ENCODE results near the gene MISP3. TPM values are rescaled to one million over a fixed set of nuclear protein-coding genes. Genes with fewer than 3 reads are reported as not detected.

Gene MISP3
- total and polyA plus RNA-seq, 8 donors: 1.9 to 10.8 (median 2.6) TPM

DNA sequence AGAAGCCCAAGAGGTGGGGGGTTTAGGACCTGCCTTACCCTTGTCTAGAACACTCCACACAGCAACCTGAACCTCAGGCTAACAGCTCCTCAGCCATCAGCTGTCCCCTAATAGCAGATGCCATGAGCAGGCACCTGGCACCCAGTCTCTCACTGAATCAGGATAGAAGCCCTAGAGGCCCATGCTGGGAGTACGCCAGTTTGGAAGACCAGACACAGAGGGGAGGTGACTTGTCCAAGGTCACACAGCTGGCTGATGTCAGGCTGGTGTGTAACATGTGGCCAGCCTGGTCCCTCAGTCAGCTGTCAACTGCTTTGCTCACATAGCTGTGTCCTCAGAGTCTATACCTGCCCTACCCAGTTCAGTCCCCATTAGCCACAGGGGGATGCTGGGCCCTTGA is 30.7 kb downstream of the MISP3 start:
- Histone ChIP-seq H3K36me3 (peaks cover 0 to 99% of the 10 kb centered on the region in 2 donors), H3K9me3 (no peaks in the 10 kb centered on the region), H3K27ac (no peak overlapping the region), H3K27me3 (no peaks in the 10 kb centered on the region), H3K4me1 (no peaks in the 10 kb centered on the region), H3K4me3 (no peak overlapping the region)
- ATAC-seq (no peak), DNase-seq (no peak)
- intact Hi-C loops (cut with DNase I): no loop called here
- TF ChIP-seq, protein P1, sequence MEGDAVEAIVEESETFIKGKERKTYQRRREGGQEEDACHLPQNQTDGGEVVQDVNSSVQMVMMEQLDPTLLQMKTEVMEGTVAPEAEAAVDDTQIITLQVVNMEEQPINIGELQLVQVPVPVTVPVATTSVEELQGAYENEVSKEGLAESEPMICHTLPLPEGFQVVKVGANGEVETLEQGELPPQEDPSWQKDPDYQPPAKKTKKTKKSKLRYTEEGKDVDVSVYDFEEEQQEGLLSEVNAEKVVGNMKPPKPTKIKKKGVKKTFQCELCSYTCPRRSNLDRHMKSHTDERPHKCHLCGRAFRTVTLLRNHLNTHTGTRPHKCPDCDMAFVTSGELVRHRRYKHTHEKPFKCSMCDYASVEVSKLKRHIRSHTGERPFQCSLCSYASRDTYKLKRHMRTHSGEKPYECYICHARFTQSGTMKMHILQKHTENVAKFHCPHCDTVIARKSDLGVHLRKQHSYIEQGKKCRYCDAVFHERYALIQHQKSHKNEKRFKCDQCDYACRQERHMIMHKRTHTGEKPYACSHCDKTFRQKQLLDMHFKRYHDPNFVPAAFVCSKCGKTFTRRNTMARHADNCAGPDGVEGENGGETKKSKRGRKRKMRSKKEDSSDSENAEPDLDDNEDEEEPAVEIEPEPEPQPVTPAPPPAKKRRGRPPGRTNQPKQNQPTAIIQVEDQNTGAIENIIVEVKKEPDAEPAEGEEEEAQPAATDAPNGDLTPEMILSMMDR (IDR thresholded peaks at IDR 0.05): no peak

DNA sequence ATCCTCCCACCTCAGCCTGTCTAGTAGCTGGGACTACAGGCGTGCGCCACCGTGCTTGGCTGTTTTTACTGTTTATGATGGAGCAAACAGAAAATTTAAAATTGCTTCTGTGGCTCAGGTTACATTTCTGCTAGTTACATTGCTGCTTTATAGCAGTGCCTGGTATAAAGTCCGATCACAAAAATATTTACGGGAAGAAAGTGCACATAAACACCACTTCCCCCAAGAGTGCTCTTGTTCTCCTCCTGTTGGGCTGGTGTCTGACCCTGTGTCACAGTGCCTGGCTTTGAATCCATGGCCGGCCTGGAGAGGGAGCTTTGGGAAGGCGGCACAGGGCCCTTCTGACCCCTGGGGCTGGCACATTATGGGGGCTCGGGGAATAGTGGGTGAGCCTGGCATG is 33.1 kb downstream of the MISP3 start:
- Histone ChIP-seq H3K36me3 (peaks cover 0 to 78% of the 10 kb centered on the region in 2 donors), H3K4me3 (no peak overlapping the region), H3K27ac (no peak overlapping the region), H3K27me3 (no peaks in the 10 kb centered on the region), H3K9me3 (no peaks in the 10 kb centered on the region), H3K4me1 (no peaks in the 10 kb centered on the region)
- intact Hi-C loops (cut with DNase I): no loop called here
- DNase-seq (no peak), ATAC-seq (no peak)
- TF ChIP-seq, protein P1 (IDR thresholded peaks at IDR 0.05): no peak

DNA sequence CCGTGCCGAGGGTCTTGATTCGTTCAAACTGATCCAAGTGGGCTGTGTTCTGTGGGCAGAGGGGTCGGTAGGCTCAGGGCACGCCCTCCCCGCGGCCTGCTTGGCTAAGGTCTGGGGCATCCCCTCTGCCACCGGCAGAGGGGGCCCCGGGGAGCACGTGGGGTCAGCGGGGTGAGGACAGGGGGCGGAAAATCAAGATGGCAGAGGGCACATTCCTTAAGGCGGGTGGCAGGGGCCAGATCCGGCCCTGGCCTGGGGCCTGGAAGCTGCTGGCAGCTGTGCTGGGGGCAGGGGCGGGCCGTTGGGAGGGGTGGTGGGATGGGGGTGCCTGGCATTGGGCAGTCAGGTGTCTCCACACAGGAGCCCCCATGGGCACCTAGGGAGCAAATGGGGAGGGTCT is 34.3 kb downstream of the MISP3 start:
- TF ChIP-seq, protein P1 (IDR thresholded peaks at IDR 0.05): no peak
- ATAC-seq (no peak), DNase-seq (no peak)
- no peak overlapping the region for H3K4me3 ChIP-seq
- no peaks in the 10 kb centered on the region for H3K9me3 ChIP-seq
- H3K27ac ChIP-seq: no peak overlapping the region
- H3K4me1 ChIP-seq: peaks cover 0 to 2% of the 10 kb centered on the region in 2 donors
- intact Hi-C loops (cut with DNase I): no loop called here
- peaks cover 0 to 70% of the 10 kb centered on the region in 2 donors for H3K36me3 ChIP-seq
- H3K27me3 ChIP-seq: no peaks in the 10 kb centered on the region

- Histone ChIP-seq H3K4me3 (no peak overlapping the region), H3K9me3 (no peaks in the 10 kb centered on the region), H3K27me3 (no peaks in the 10 kb centered on the region), H3K27ac (no peak overlapping the region), H3K36me3 (peaks cover 0 to 60% of the 10 kb centered on the region in 2 donors), H3K4me1 (peaks cover 6 to 11% of the 10 kb centered on the region in 2 donors)
- DNase-seq: no peak
- no peak for ATAC-seq
- TF ChIP-seq, protein P1 (IDR thresholded peaks at IDR 0.05): no peak
- intact Hi-C loops (cut with DNase I): no loop called here
Measured at GRCh38 chr19:14107581-14108461, 35.2 kb downstream of the MISP3 start.

- ATAC-seq (no peak), DNase-seq (no peak)
- H3K36me3 ChIP-seq: peaks cover 0 to 32% of the 10 kb centered on the region in 2 donors
- TF ChIP-seq, protein P1 (IDR thresholded peaks at IDR 0.05): no peak
- no peak overlapping the region for H3K4me3 ChIP-seq
- peaks cover 21 to 40% of the 10 kb centered on the region in 2 donors for H3K4me1 ChIP-seq
- intact Hi-C loops (cut with DNase I): no loop called here
- no peaks in the 10 kb centered on the region for H3K9me3 ChIP-seq
- no peaks in the 10 kb centered on the region for H3K27me3 ChIP-seq
- no peak overlapping the region for H3K27ac ChIP-seq
Measured at GRCh38 chr19:14110650-14111049, 38.1 kb downstream of the MISP3 start.

All from left lung (tissue), 10 donors.